Lower lobe of right lung (tissue), 2 donors: ENCODE measurements around the gene DYDC2. TPM values are rescaled to one million over a fixed set of nuclear protein-coding genes. Genes with fewer than 3 reads are reported as not detected.

Source experiments
- ATAC-seq, 2 donors: fragments of 200-7000 bp; cut with Tn5 transposase; one replicate each; pipeline ENCODE4 v1.9.1; 2020 to 2022; ENCODE audit warnings: mild to moderate bottlenecking in 2 of 2, moderate library complexity in 2 of 2
- DNase-seq: peaks from one replicate; pipeline ENCODE4 v3.0.0-alpha.2; 2020
- H3K27ac ChIP-seq: fragments of 200-600 bp; one replicate; pipeline ENCODE4 v1.8.0; 2022
- H3K27me3 ChIP-seq: fragments of 200-600 bp; one replicate; pipeline ENCODE4 v1.8.0; 2022; ENCODE audit warnings: low read depth
- H3K36me3 ChIP-seq: fragments of 200-600 bp; one replicate; pipeline ENCODE4 v1.8.0; 2022; ENCODE audit warnings: mild to moderate bottlenecking
- H3K4me1 ChIP-seq: fragments of 200-600 bp; one replicate; pipeline ENCODE4 v1.8.0; 2022
- H3K4me3 ChIP-seq: fragments of 200-600 bp; one replicate; pipeline ENCODE4 v1.8.0; 2022; ENCODE audit warnings: mild to moderate bottlenecking
- H3K9me3 ChIP-seq: fragments of 200-600 bp; one replicate; pipeline ENCODE4 v1.8.0; 2022
- intact Hi-C: fragments of 100-400 bp; cut with DNase I; formaldehyde crosslinking; loops from one replicate; pipeline ENCODE4 v1.11.0; 2022
- total RNA-seq: library from RNA; stranded (reverse); fragmentation: NEBNext Ultra II Directional; extraction: Animal tissue kit (Norgen Biotek cat#: 25700); gene quantifications from one replicate; pipeline ENCODE4 v1.2.1, GENCODE V29; 2021
- TF ChIP-seq, protein P1 (sequence below): fragments of 200-600 bp; IDR thresholded peaks from one replicate; pipeline ENCODE4 v1.8.0; 2022; ENCODE audit warnings: antibody characterized with exemption, mild to moderate bottlenecking
- donor health status: DM: no; HTN: yes; CAD: no; lungs with severe emphysema.

The DYDC2 gene
- total RNA-seq, 1 donor from 2014 or later = 4.2 TPM

DNA sequence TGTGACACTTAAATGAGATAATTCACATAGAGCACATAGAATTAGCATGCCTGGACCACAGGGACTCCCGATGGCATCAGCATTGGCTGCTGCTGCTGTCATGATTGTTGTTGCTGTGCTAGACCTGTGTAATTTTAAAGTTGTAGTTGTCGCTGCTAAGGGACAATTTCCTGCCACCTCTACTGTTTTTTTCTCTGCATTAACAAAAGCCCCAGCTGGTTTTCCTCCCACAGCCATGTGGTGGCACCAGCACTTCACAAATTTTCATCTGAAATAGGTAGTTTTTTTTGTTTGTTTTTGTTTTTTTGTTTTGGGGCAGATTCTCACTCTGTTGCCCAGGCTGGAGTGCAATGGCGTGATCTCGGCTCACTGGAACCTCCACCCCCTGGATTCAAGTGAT is 26.4 kb downstream of the DYDC2 start:
- H3K27ac ChIP-seq = no peak overlapping the region
- no peaks in the 10 kb centered on the region for H3K9me3 ChIP-seq
- intact Hi-C loops = no loop called here
- no peaks in the 10 kb centered on the region for H3K36me3 ChIP-seq
- H3K4me1 ChIP-seq = no peaks in the 10 kb centered on the region
- no peak for DNase-seq
- H3K4me3 ChIP-seq = no peak overlapping the region
- peaks cover 4% of the 10 kb centered on the region for H3K27me3 ChIP-seq
- no peak for ATAC-seq
- TF ChIP-seq, protein P1, sequence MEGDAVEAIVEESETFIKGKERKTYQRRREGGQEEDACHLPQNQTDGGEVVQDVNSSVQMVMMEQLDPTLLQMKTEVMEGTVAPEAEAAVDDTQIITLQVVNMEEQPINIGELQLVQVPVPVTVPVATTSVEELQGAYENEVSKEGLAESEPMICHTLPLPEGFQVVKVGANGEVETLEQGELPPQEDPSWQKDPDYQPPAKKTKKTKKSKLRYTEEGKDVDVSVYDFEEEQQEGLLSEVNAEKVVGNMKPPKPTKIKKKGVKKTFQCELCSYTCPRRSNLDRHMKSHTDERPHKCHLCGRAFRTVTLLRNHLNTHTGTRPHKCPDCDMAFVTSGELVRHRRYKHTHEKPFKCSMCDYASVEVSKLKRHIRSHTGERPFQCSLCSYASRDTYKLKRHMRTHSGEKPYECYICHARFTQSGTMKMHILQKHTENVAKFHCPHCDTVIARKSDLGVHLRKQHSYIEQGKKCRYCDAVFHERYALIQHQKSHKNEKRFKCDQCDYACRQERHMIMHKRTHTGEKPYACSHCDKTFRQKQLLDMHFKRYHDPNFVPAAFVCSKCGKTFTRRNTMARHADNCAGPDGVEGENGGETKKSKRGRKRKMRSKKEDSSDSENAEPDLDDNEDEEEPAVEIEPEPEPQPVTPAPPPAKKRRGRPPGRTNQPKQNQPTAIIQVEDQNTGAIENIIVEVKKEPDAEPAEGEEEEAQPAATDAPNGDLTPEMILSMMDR = peak; percentile 66

DNA sequence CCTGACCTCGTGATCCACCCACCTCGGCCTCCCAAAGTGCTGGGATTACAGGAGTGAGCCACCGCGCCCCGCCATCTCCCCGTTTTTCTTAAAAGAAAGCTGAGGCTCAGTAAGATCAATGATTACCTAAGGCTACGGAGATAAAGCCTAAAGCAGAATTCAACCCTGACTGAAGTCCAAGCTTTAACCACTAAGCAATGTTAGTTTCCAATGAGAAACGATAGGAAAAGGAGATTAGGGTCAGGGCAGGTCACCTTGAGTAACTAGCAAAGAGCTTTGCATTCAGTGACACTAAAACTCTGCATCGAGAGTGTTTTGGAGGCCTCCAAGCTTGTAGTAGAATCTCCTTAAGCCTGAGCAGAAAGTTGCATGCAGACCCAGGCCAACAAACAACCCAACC is 34.2 kb downstream of the DYDC2 start:
- intact Hi-C loops = no loop called here
- DNase-seq (no peak), ATAC-seq (no peak)
- Histone ChIP-seq H3K4me3 (no peak overlapping the region), H3K4me1 (no peaks in the 10 kb centered on the region), H3K27me3 (no peaks in the 10 kb centered on the region), H3K36me3 (no peaks in the 10 kb centered on the region), H3K9me3 (no peaks in the 10 kb centered on the region), H3K27ac (no peak overlapping the region)
- TF ChIP-seq, protein P1 = no peak

- Histone ChIP-seq H3K27ac (no peak overlapping the region), H3K4me1 (no peaks in the 10 kb centered on the region), H3K27me3 (no peaks in the 10 kb centered on the region), H3K36me3 (no peaks in the 10 kb centered on the region), H3K9me3 (no peaks in the 10 kb centered on the region), H3K4me3 (no peak overlapping the region)
- peak in 1 of 2 donors; percentile 42 for ATAC-seq
- intact Hi-C loops = no loop called here
- TF ChIP-seq, protein P1 = no peak
- no peak for DNase-seq
These were observed 35.7 kb downstream of the DYDC2 start for GRCh38 chr10:80392250-80392649.

DNA sequence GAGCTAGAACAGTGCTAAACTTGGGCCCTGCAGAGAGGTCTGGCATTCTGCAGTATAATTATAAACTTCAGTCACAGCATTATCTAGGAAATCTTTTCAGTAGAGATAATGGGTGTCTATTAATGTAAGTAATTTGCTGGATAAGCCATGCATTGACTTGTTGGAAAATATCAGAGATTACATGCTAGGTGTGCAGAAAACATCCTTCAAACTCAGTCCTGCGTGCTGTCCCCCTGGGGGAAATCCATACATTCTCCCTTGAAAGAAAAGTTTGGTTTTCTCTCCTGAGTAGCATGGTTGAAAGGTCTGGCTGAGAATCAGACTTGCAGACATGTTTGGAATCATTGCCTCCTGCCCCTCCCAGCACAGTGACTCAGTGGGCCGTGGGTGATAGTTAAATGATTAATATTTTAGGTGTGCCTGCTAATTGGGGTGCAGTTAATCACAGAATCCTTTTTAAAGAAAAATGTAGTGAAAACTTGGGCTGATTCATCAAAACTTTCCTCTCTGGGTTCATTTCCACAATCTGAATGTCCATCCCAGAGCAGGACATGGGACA is 37.9 kb downstream of the DYDC2 start:
- ATAC-seq (no peak), DNase-seq (no peak)
- Histone ChIP-seq H3K9me3 (no peaks in the 10 kb centered on the region), H3K4me3 (no peak overlapping the region), H3K36me3 (no peaks in the 10 kb centered on the region), H3K4me1 (no peaks in the 10 kb centered on the region), H3K27ac (no peak overlapping the region), H3K27me3 (no peaks in the 10 kb centered on the region)
- intact Hi-C loops = no loop called here
- TF ChIP-seq, protein P1 = no peak

DNA sequence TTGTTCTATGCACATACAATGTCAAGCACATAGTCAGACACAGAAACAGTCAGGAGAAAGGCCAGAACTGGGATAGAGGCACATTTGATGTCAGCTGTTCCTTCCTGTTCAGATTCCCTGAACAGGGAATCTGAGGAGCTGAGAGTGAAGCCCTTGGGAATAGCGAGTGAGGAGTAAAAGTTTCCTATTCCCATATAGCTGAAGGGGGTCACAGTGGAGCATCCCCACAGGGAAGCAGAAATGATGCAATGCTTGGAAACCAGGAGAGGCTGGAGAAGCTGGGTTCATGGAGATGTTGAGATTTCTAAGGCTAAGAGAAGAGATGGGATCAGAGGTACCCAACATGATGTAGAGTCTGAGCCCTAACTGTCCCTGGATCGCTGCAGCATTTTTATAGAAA is 40.4 kb downstream of the DYDC2 start:
- TF ChIP-seq, protein P1 = no peak
- Histone ChIP-seq H3K4me1 (no peaks in the 10 kb centered on the region), H3K27ac (no peak overlapping the region), H3K9me3 (no peaks in the 10 kb centered on the region), H3K4me3 (no peak overlapping the region), H3K27me3 (no peaks in the 10 kb centered on the region), H3K36me3 (no peaks in the 10 kb centered on the region)
- intact Hi-C loops = no loop called here
- no peak for DNase-seq
- no peak for ATAC-seq
